Liver (tissue), 9 donors: ENCODE results near the gene ATP2B1. TPM values are rescaled to one million over a fixed set of nuclear protein-coding genes. Genes with fewer than 3 reads are reported as not detected.

Experiments used
- DNase-seq: peaks from one replicate; pipeline ENCODE4 v3.0.0-alpha.2; 2017; ENCODE audit warnings: low spot score
- H3K27ac ChIP-seq, 2 donors: one replicate each; pipeline ENCODE4 v1.7.0; 2013; ENCODE audit warnings: inconsistent platforms in 2 of 2, low read length in 2 of 2, control low read depth in 1 of 2, low read depth in 1 of 2, mild to moderate bottlenecking in 1 of 2
- H3K27me3 ChIP-seq, 4 donors: one replicate each; pipeline versions ENCODE4 v1.6.1 to v1.7.0; 2013; ENCODE audit warnings: low read length in 3 of 4, inconsistent platforms in 1 of 4, mild to moderate bottlenecking in 1 of 4, moderate library complexity in 1 of 4; ENCODE audit not compliant: control insufficient read depth in 4 of 4, insufficient read depth in 4 of 4
- H3K36me3 ChIP-seq, 4 donors: one replicate each; pipeline versions ENCODE4 v1.6.1 to v1.7.0; 2013; ENCODE audit warnings: low read length in 3 of 4, mild to moderate bottlenecking in 3 of 4, low read depth in 1 of 4, moderate library complexity in 1 of 4; ENCODE audit not compliant: control insufficient read depth in 4 of 4, insufficient read depth in 3 of 4
- H3K4me1 ChIP-seq, 4 donors: one replicate each; pipeline versions ENCODE4 v1.6.1 to v1.7.0; 2013; ENCODE audit warnings: low read length in 3 of 4, mild to moderate bottlenecking in 3 of 4, moderate library complexity in 1 of 4; ENCODE audit not compliant: control insufficient read depth in 4 of 4, insufficient read depth in 4 of 4
- H3K4me3 ChIP-seq, 3 donors: one replicate each; pipeline versions ENCODE4 v1.6.1 to v1.7.0; 2013; ENCODE audit warnings: low read length in 3 of 3, control low read depth in 1 of 3, low read depth in 1 of 3, mild to moderate bottlenecking in 1 of 3
- H3K9ac ChIP-seq, 2 donors: one replicate each; pipeline ENCODE4 v1.7.0; 2013; ENCODE audit warnings: low read length in 2 of 2, mild to moderate bottlenecking in 2 of 2, moderate library complexity in 2 of 2, control low read depth in 1 of 2, low read depth in 1 of 2
- H3K9me3 ChIP-seq, 4 donors: one replicate each; pipeline versions ENCODE4 v1.6.1 to v1.7.0; 2013; ENCODE audit warnings: low read length in 3 of 4; ENCODE audit not compliant: control insufficient read depth in 4 of 4
- EGR1 ChIP-seq, 2 donors: IDR thresholded peaks; 2 replicates each; pipeline ENCODE4 v1.6.1; 2016 to 2018; ENCODE audit warnings: antibody characterized with exemption in 2 of 2, low read depth in 2 of 2
- FOXA1 ChIP-seq: IDR thresholded peaks from 2 replicates; pipeline ENCODE4 v1.6.1; 2016; ENCODE audit warnings: antibody characterized with exemption
- FOXA2 ChIP-seq: IDR thresholded peaks from 2 replicates; pipeline ENCODE4 v1.6.1; 2016; ENCODE audit warnings: antibody characterized with exemption
- GABPA ChIP-seq, 2 donors: IDR thresholded peaks in 1 of 2; conservative IDR thresholded peaks in 1 of 2; 2 replicates each; pipeline ENCODE4 v1.6.1; 2016; ENCODE audit warnings: antibody characterized with exemption in 2 of 2, mild to moderate bottlenecking in 1 of 2, moderate library complexity in 1 of 2
- HNF4A ChIP-seq, 2 donors: conservative IDR thresholded peaks; 2 replicates each; pipeline ENCODE4 v1.6.1; 2016; ENCODE audit warnings: antibody characterized with exemption in 2 of 2, mild to moderate bottlenecking in 2 of 2
- HNF4G ChIP-seq: IDR thresholded peaks from 2 replicates; pipeline ENCODE4 v1.6.1; 2016; ENCODE audit warnings: antibody characterized with exemption
- JUND ChIP-seq, 2 donors: IDR thresholded peaks; 2 replicates each; pipeline ENCODE4 v1.6.1; 2016; ENCODE audit warnings: antibody characterized with exemption in 2 of 2
- NR2F2 ChIP-seq: IDR thresholded peaks from 2 replicates; pipeline ENCODE4 v1.6.1; 2016; ENCODE audit warnings: antibody characterized with exemption
- RAD21 ChIP-seq, 2 donors: IDR thresholded peaks; 2 replicates each; pipeline ENCODE4 v1.6.1; 2016; ENCODE audit warnings: antibody characterized with exemption in 2 of 2, mild to moderate bottlenecking in 2 of 2
- RXRA ChIP-seq, 2 donors: IDR thresholded peaks; 2 replicates each; pipeline ENCODE4 v1.6.1; 2017 to 2018; ENCODE audit warnings: antibody characterized with exemption in 2 of 2, mild to moderate bottlenecking in 1 of 2
- SP1 ChIP-seq: IDR thresholded peaks from 2 replicates; pipeline ENCODE4 v1.6.1; 2018; ENCODE audit warnings: antibody characterized with exemption, mild to moderate bottlenecking
- TAF1 ChIP-seq: conservative IDR thresholded peaks from 2 replicates; pipeline ENCODE4 v1.6.1; 2016; ENCODE audit warnings: antibody characterized with exemption, mild to moderate bottlenecking
- YY1 ChIP-seq: IDR thresholded peaks from 2 replicates; pipeline ENCODE4 v1.6.1; 2016; ENCODE audit warnings: antibody characterized with exemption, mild to moderate bottlenecking
- WGBS: extraction: QIAGEN DNeasy Blood & Tissue Kit; methylation state at CpG from one replicate; pipeline ENCODE4 v1.1.7; 2013; 5-methylcytosine and 5-hydroxymethylcytosine counted together
- polyA plus RNA-seq, 2 donors: library from polyadenylated mRNA; stranded (reverse) in 1 of 2; unstranded in 1 of 2; fragments of 200-250 nt in 1 of 2; fragments of >200 nt in 1 of 2; fragmentation: Nextera tagmentation in 1 of 2; extraction: Ambion mirVana in 1 of 2; gene quantifications; one replicate each; pipeline versions ENCODE4 v1.2.1 to v1.2.3, GENCODE V29; 2013 to 2015
- total RNA-seq, 2 donors: library from RNA; depleted of rRNA; stranded (reverse); fragments of >200 nt; gene quantifications; one replicate each; pipeline ENCODE4 v1.2.3, GENCODE V29; 2014
- TF ChIP-seq, protein P1 (sequence below): IDR thresholded peaks from 2 replicates; pipeline ENCODE4 v1.6.1; 2016; ENCODE audit warnings: antibody characterized with exemption
- TF ChIP-seq, protein P2 (sequence below): fragments of 150-350 bp; IDR thresholded peaks from 2 replicates; pipeline ENCODE4 v1.5.1; 2017; ENCODE audit warnings: improper control_type of control experiment, low read depth, low read length; ENCODE audit not compliant: missing input control
- TF ChIP-seq, protein P3 (sequence below): IDR thresholded peaks from 2 replicates; pipeline ENCODE4 v1.6.1; 2016; ENCODE audit warnings: antibody characterized with exemption, mild to moderate bottlenecking
- TF ChIP-seq, protein P4 (sequence below): IDR thresholded peaks from 2 replicates; pipeline ENCODE4 v1.6.1; 2016; ENCODE audit warnings: antibody characterized with exemption
- donor health status: healthy.
- donor health status: healthy.
- donor health status: healthy.
- donor health status: healthy.
- donor health status: healthy.

The ATP2B1 gene
- total and polyA plus RNA-seq, 4 donors: 7.3 to 41.1 (median 22.8) TPM

DNA sequence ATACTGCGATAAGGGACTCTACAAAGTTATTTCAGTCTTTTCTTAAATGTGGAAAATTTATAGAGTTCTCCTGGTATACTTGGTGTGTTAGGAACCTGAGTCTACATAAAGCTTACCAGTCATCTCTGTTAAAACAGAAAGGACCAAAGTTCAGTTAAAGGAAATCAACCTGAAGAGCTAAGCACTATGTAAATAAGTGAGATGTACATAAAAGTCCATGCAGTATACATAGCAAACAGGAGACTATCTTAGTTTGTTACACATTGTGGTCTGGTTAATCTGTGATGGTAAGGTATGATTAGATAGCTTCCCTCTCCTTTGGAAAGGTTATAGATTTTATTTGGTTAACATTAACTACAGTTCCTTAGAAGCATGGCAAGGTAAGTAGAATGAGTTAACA is 75.9 kb downstream of the ATP2B1 start:
- DNase-seq: no peak
- Histone ChIP-seq H3K9ac (no peak overlapping the region), H3K4me3 (no peak overlapping the region), H3K4me1 (peaks cover 0 to 2% (median 0%) of the 10 kb centered on the region in 4 donors), H3K9me3 (no peaks in the 10 kb centered on the region), H3K27ac (no peak overlapping the region), H3K36me3 (peaks cover 1 to 18% (median 10%) of the 10 kb centered on the region in 4 donors), H3K27me3 (no peaks in the 10 kb centered on the region)
- WGBS: 74% methylated on average over 1 of the region's 1 CpG
- TF ChIP-seq EGR1 (IDR thresholded peaks at IDR 0.05; ENCODE audit: low read depth in 2 of 2) (no peak), FOXA1 (peak; percentile 88), RXRA (IDR thresholded peaks at IDR 0.05) (peak in 1 of 2 donors; percentile 20), JUND (IDR thresholded peaks at IDR 0.05) (peak in 1 of 2 donors; percentile 22), SP1 (peak; percentile 66), FOXA2 (peak; percentile 92), HNF4A (conservative IDR thresholded peaks at IDR 0.05) (peak; percentile 73 to 75), TAF1 (no peak)

DNA sequence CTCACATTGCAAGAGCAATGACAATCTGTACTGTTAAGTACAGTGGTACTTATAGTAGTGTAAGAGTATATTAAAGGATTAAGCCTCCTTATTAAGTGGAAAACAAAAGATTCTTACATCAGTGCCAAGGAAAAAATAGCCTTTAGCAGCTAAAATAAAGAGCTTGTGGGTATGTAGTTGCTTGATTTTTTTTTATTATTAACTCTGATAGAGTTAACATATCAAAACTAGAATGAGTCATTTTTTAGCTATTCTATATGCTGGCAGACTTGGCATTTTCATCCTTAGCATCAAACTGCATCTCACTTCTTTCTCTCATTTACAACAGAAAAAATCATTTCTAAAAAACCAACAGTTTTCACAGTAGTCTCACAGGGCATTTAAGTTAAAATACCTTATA is 86.5 kb downstream of the ATP2B1 start:
- no peak for DNase-seq
- TF ChIP-seq NR2F2 (no peak), HNF4G (no peak), RAD21 (IDR thresholded peaks at IDR 0.05) (no peak), YY1 (no peak), HNF4A (conservative IDR thresholded peaks at IDR 0.05) (no peak), FOXA2 (no peak)
- TF ChIP-seq, protein P1, sequence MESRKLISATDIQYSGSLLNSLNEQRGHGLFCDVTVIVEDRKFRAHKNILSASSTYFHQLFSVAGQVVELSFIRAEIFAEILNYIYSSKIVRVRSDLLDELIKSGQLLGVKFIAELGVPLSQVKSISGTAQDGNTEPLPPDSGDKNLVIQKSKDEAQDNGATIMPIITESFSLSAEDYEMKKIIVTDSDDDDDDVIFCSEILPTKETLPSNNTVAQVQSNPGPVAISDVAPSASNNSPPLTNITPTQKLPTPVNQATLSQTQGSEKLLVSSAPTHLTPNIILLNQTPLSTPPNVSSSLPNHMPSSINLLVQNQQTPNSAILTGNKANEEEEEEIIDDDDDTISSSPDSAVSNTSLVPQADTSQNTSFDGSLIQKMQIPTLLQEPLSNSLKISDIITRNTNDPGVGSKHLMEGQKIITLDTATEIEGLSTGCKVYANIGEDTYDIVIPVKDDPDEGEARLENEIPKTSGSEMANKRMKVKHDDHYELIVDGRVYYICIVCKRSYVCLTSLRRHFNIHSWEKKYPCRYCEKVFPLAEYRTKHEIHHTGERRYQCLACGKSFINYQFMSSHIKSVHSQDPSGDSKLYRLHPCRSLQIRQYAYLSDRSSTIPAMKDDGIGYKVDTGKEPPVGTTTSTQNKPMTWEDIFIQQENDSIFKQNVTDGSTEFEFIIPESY: no peak
- H3K36me3 ChIP-seq: peaks cover 0 to 14% (median 6%) of the 10 kb centered on the region in 4 donors
- H3K9me3 ChIP-seq: no peaks in the 10 kb centered on the region
- no peak overlapping the region for H3K4me3 ChIP-seq
- H3K4me1 ChIP-seq: peaks cover 0 to 4% (median 0%) of the 10 kb centered on the region in 4 donors
- no peaks in the 10 kb centered on the region for H3K27me3 ChIP-seq
- H3K27ac ChIP-seq: no peak overlapping the region
- no peak overlapping the region for H3K9ac ChIP-seq

DNA sequence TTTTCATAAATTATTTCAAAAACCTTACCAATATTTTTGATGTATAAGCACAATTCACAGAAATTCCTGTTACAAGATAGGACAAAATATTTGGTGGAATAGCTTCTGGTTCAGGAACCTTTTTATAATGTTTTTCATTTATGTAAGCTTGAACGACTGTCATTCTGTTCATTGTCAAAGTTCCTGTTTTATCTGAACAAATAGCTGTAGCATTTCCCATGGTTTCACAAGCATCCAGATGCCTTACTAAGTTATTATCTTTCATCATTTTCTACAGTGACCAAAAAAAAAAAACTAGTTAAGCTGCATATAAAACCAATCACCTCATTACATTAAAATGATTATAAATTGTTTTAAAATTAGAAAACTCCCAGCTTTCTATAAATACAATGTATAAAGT is 87.1 kb downstream of the ATP2B1 start:
- no peak overlapping the region for H3K27ac ChIP-seq
- no peak overlapping the region for H3K9ac ChIP-seq
- H3K4me3 ChIP-seq: no peak overlapping the region
- DNase-seq: no peak
- H3K4me1 ChIP-seq: peaks cover 0 to 4% (median 0%) of the 10 kb centered on the region in 4 donors
- no peak for TF ChIP-seq EGR1 (IDR thresholded peaks at IDR 0.05; ENCODE audit: low read depth in 2 of 2)
- TF ChIP-seq, protein P2, sequence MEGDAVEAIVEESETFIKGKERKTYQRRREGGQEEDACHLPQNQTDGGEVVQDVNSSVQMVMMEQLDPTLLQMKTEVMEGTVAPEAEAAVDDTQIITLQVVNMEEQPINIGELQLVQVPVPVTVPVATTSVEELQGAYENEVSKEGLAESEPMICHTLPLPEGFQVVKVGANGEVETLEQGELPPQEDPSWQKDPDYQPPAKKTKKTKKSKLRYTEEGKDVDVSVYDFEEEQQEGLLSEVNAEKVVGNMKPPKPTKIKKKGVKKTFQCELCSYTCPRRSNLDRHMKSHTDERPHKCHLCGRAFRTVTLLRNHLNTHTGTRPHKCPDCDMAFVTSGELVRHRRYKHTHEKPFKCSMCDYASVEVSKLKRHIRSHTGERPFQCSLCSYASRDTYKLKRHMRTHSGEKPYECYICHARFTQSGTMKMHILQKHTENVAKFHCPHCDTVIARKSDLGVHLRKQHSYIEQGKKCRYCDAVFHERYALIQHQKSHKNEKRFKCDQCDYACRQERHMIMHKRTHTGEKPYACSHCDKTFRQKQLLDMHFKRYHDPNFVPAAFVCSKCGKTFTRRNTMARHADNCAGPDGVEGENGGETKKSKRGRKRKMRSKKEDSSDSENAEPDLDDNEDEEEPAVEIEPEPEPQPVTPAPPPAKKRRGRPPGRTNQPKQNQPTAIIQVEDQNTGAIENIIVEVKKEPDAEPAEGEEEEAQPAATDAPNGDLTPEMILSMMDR: no peak
- TF ChIP-seq RAD21 (IDR thresholded peaks at IDR 0.05): no peak
- no peak for TF ChIP-seq HNF4G
- TF ChIP-seq FOXA1: no peak
- no peak for TF ChIP-seq SP1
- TF ChIP-seq JUND (IDR thresholded peaks at IDR 0.05): no peak
- no peak for TF ChIP-seq GABPA (IDR thresholded peaks at IDR 0.05 in 1 of 2, conservative IDR thresholded peaks at IDR 0.05 in 1 of 2)
- TF ChIP-seq, protein P3, sequence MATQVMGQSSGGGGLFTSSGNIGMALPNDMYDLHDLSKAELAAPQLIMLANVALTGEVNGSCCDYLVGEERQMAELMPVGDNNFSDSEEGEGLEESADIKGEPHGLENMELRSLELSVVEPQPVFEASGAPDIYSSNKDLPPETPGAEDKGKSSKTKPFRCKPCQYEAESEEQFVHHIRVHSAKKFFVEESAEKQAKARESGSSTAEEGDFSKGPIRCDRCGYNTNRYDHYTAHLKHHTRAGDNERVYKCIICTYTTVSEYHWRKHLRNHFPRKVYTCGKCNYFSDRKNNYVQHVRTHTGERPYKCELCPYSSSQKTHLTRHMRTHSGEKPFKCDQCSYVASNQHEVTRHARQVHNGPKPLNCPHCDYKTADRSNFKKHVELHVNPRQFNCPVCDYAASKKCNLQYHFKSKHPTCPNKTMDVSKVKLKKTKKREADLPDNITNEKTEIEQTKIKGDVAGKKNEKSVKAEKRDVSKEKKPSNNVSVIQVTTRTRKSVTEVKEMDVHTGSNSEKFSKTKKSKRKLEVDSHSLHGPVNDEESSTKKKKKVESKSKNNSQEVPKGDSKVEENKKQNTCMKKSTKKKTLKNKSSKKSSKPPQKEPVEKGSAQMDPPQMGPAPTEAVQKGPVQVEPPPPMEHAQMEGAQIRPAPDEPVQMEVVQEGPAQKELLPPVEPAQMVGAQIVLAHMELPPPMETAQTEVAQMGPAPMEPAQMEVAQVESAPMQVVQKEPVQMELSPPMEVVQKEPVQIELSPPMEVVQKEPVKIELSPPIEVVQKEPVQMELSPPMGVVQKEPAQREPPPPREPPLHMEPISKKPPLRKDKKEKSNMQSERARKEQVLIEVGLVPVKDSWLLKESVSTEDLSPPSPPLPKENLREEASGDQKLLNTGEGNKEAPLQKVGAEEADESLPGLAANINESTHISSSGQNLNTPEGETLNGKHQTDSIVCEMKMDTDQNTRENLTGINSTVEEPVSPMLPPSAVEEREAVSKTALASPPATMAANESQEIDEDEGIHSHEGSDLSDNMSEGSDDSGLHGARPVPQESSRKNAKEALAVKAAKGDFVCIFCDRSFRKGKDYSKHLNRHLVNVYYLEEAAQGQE: no peak
- TF ChIP-seq FOXA2: no peak
- TF ChIP-seq, protein P4, sequence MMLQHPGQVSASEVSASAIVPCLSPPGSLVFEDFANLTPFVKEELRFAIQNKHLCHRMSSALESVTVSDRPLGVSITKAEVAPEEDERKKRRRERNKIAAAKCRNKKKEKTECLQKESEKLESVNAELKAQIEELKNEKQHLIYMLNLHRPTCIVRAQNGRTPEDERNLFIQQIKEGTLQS: no peak
- no peak for TF ChIP-seq HNF4A (conservative IDR thresholded peaks at IDR 0.05)
- peaks cover 0 to 11% (median 7%) of the 10 kb centered on the region in 4 donors for H3K36me3 ChIP-seq
- H3K27me3 ChIP-seq: no peaks in the 10 kb centered on the region
- whole genome bisulfite sequencing: 66% methylated on average over 1 of the region's 1 CpG
- no peaks in the 10 kb centered on the region for H3K9me3 ChIP-seq
